IMR-90 (cell line): Measurements from ENCODE around the gene ESRRG. TPM values are rescaled to one million over a fixed set of nuclear protein-coding genes. Genes with fewer than 3 reads are reported as not detected.

Experiments
- ATAC-seq: fragments of 200-7000 bp; cut with Tn5 transposase; 2 replicates; pipeline ENCODE4 v1.9.1; 2020; ENCODE audit warnings: low read depth, mild to moderate bottlenecking, moderate library complexity
- BruUV-seq: library from RNA; stranded (reverse); fragments of 400-500 nt; replicated peaks from 2 replicates; lab custom pipeline; 2021; lab: Mats Ljungman, UMichigan
- CTCF ChIA-PET: fragments of 300-600 bp; formaldehyde crosslinking; extraction: SDS; loops from one replicate; lab custom pipeline; 2021; ENCODE audit warnings: antibody characterized with exemption; lab: Yijun Ruan, JAX
- POLR2A ChIA-PET: fragments of 300-600 bp; sonication (Branson Sonifier 250); formaldehyde crosslinking; loops from one replicate; lab custom pipeline; 2022; ENCODE audit warnings: antibody characterized with exemption; ENCODE audit not compliant: unreplicated experiment; lab: Charles Lee
- DNase-seq: peaks from one replicate; pipeline ENCODE4 v3.0.0; 2013
- H2AFZ ChIP-seq: replicated peaks from 2 replicates; pipeline ENCODE3; 2013; ENCODE audit warnings: low read length, mild to moderate bottlenecking; ENCODE audit not compliant: poor library complexity
- H2AK5ac ChIP-seq: 2 replicates; pipeline ENCODE4 v1.6.1; 2013; ENCODE audit warnings: low read depth, low read length, inconsistent platforms
- H2AK9ac ChIP-seq: replicated peaks from 2 replicates; pipeline ENCODE3; 2013; ENCODE audit warnings: mild to moderate bottlenecking, low read depth, low read length, moderate library complexity; ENCODE audit not compliant: poor library complexity
- H2BK120ac ChIP-seq: 2 replicates; pipeline ENCODE4 v1.6.1; 2013; ENCODE audit warnings: low read depth, low read length, inconsistent platforms
- H2BK15ac ChIP-seq: 3 replicates; pipeline ENCODE4 v1.6.1; 2013; ENCODE audit warnings: low read depth, low read length, inconsistent platforms
- H2BK20ac ChIP-seq: 2 replicates; pipeline ENCODE4 v1.6.1; 2013; ENCODE audit warnings: low read depth, mild to moderate bottlenecking, inconsistent platforms, low read length, moderate library complexity
- H2BK5ac ChIP-seq: 2 replicates; pipeline ENCODE4 v1.6.1; 2013; ENCODE audit warnings: mild to moderate bottlenecking, low read depth, low read length, inconsistent platforms; ENCODE audit not compliant: poor library complexity, severe bottlenecking
- H3K14ac ChIP-seq: replicated peaks from 2 replicates; pipeline ENCODE4 v1.6.1; 2013; ENCODE audit warnings: low read depth, low read length, inconsistent platforms
- H3K18ac ChIP-seq: 2 replicates; pipeline ENCODE4 v1.6.1; 2013; ENCODE audit warnings: low read depth, low read length, control low read depth
- H3K23ac ChIP-seq: 2 replicates; pipeline ENCODE4 v1.6.1; 2013; ENCODE audit warnings: low read depth, low read length, inconsistent platforms
- H3K27ac ChIP-seq: 2 replicates; pipeline ENCODE4 v1.5.1; 2013; ENCODE audit warnings: mild to moderate bottlenecking, control low read depth, low read length; ENCODE audit not compliant: insufficient read depth
- H3K27me3 ChIP-seq: 2 replicates; pipeline ENCODE4 v1.6.1; 2013; ENCODE audit warnings: low read length; ENCODE audit not compliant: control insufficient read depth, insufficient read depth
- H3K36me3 ChIP-seq: 2 replicates; pipeline ENCODE4 v1.6.1; 2013; ENCODE audit warnings: low read length, mixed read lengths; ENCODE audit not compliant: control insufficient read depth, insufficient read depth
- H3K4ac ChIP-seq: 2 replicates; pipeline ENCODE4 v1.6.1; 2013; ENCODE audit warnings: low read depth, low read length, inconsistent platforms
- H3K4me1 ChIP-seq: 2 replicates; pipeline ENCODE4 v1.6.1; 2013; ENCODE audit warnings: low read length, mixed read lengths; ENCODE audit not compliant: control insufficient read depth, insufficient read depth
- H3K4me2 ChIP-seq: 2 replicates; pipeline ENCODE4 v1.6.1; 2013; ENCODE audit warnings: low read depth, mild to moderate bottlenecking, control low read depth, low read length, moderate library complexity
- H3K4me3 ChIP-seq: 2 replicates; pipeline ENCODE4 v1.5.1; 2013; ENCODE audit warnings: low read depth, mild to moderate bottlenecking, control low read depth, low read length, moderate library complexity; ENCODE audit not compliant: insufficient read depth
- H3K56ac ChIP-seq: 2 replicates; pipeline ENCODE4 v1.6.1; 2013; ENCODE audit warnings: low read length, inconsistent platforms; ENCODE audit not compliant: insufficient read depth; ENCODE audit errors: extremely low read depth
- H3K79me1 ChIP-seq, 2 experiments: 2 replicates each; pipeline ENCODE4 v1.6.1; 2013; ENCODE audit warnings: low read length in 2 of 2, inconsistent platforms in 1 of 2, low read depth in 1 of 2
- H3K9ac ChIP-seq: 2 replicates; pipeline ENCODE4 v1.6.1; 2013; ENCODE audit warnings: low read depth, low read length, control low read depth
- H3K9me1 ChIP-seq: 2 replicates; pipeline ENCODE4 v1.6.1; 2013; ENCODE audit warnings: low read length, inconsistent platforms; ENCODE audit not compliant: insufficient read depth
- H3K9me3 ChIP-seq: 2 replicates; pipeline ENCODE4 v1.6.1; 2013; ENCODE audit warnings: low read length; ENCODE audit not compliant: control insufficient read depth, insufficient read depth
- H4K20me1 ChIP-seq: 2 replicates; pipeline ENCODE4 v1.6.1; 2013; ENCODE audit warnings: low read length, inconsistent platforms; ENCODE audit not compliant: insufficient read depth
- H4K5ac ChIP-seq: 2 replicates; pipeline ENCODE4 v1.6.1; 2013; ENCODE audit warnings: mild to moderate bottlenecking, low read depth, low read length, control low read depth
- H4K8ac ChIP-seq, 2 experiments: 2 replicates each; pipeline ENCODE4 v1.6.1; 2013; ENCODE audit warnings: low read depth in 2 of 2, low read length in 2 of 2, control low read depth in 1 of 2, inconsistent platforms in 1 of 2
- H4K91ac ChIP-seq: 2 replicates; pipeline ENCODE4 v1.6.1; 2013; ENCODE audit warnings: low read depth, low read length, inconsistent platforms; ENCODE audit not compliant: insufficient read depth
- BHLHE40 ChIP-seq: fragments of 150-350 bp; IDR thresholded peaks from 2 replicates; pipeline ENCODE4 v1.6.1; 2016; ENCODE audit warnings: mild to moderate bottlenecking, low read depth, low read length
- CEBPB ChIP-seq: IDR thresholded peaks from 2 replicates; pipeline ENCODE4 v1.6.1; 2012; ENCODE audit warnings: low read depth, low read length, improper control_type of control experiment
- CHD1 ChIP-seq: IDR thresholded peaks from 2 replicates; pipeline ENCODE4 v1.6.1; 2012; ENCODE audit warnings: low read depth, low read length, improper control_type of control experiment
- FOS ChIP-seq: fragments of 150-350 bp; IDR thresholded peaks from 2 replicates; pipeline ENCODE4 v1.6.1; 2016; ENCODE audit warnings: low read depth, low read length
- MAFK ChIP-seq: IDR thresholded peaks from 2 replicates; pipeline ENCODE4 v1.6.1; 2012; ENCODE audit warnings: low read depth, low read length, improper control_type of control experiment
- MAZ ChIP-seq: IDR thresholded peaks from 2 replicates; pipeline ENCODE4 v1.6.1; 2012; ENCODE audit warnings: low read depth, mild to moderate bottlenecking, low read length, improper control_type of control experiment, moderate library complexity, borderline replicate concordance
- NFE2L2 ChIP-seq: fragments of 150-350 bp; IDR thresholded peaks from 2 replicates; pipeline ENCODE4 v1.6.1; 2016; ENCODE audit warnings: low read depth, mild to moderate bottlenecking, low read length
- POLR2A ChIP-seq: IDR thresholded peaks from 2 replicates; pipeline ENCODE4 v1.6.1; 2012; ENCODE audit warnings: mild to moderate bottlenecking, low read depth, low read length
- RFX5 ChIP-seq: IDR thresholded peaks from 2 replicates; pipeline ENCODE4 v1.8.0; 2012; ENCODE audit warnings: low read depth, mild to moderate bottlenecking, low read length, moderate library complexity
- SMC3 ChIP-seq: fragments of 150-350 bp; IDR thresholded peaks from 2 replicates; pipeline ENCODE4 v1.6.1; 2016; ENCODE audit warnings: low read depth, mild to moderate bottlenecking, antibody characterized with exemption, low read length, moderate library complexity
- WGBS, 2 experiments: methylation state at CpG; one replicate each; pipeline versions ENCODE4 v1.1.5 to v1.1.7; 2013; ENCODE audit warnings: missing lambda C conversion rate in 2 of 2; ENCODE audit not compliant: insufficient read length in 1 of 2; ENCODE audit errors: extremely low coverage in 2 of 2; 5-methylcytosine and 5-hydroxymethylcytosine counted together
- dilution Hi-C: fragments of 300-500 bp; cut with HindIII; formaldehyde crosslinking; loops from one replicate; pipeline ENCODE4 v1.14.3; 2018; ENCODE audit warnings: low sequenced_read_pairs; ENCODE audit not compliant: unreplicated experiment
- in situ Hi-C: fragments of 300-500 bp; cut with MboI; formaldehyde crosslinking; loops from 3 replicates; pipeline ENCODE4 v1.14.3; 2019; ENCODE audit warnings: low sequenced_read_pairs, inconsistent platforms, mixed read lengths
- intact Hi-C: fragments of 100-400 bp; cut with micrococcal nuclease; formaldehyde crosslinking; loops from 2 replicates; pipeline ENCODE4 v1.10.0; 2022
- polyA plus RNA-seq, 3 experiments: library from polyadenylated mRNA; depleted of rRNA; stranded (reverse); fragments of >200 nt; gene quantifications; 2 replicates each; pipeline ENCODE4 v1.2.3, GENCODE V29; 2012; ENCODE audit warnings: low replicate concordance in 1 of 3
- total RNA-seq: library from RNA; depleted of rRNA; stranded (reverse); fragments of >200 nt; gene quantifications from 2 replicates; pipeline ENCODE4 v1.2.3, GENCODE V29; 2012
- TF ChIP-seq, protein P1 (sequence below): fragments of 150-350 bp; IDR thresholded peaks from 2 replicates; pipeline ENCODE4 v1.6.1; 2017; ENCODE audit warnings: mild to moderate bottlenecking, antibody characterized with exemption, low read length, low read depth

ESRRG gene
- total and polyA plus RNA-seq, 2 of the 4 experiments (the other 2 are of a cell fraction) = 0.17 to 0.54 TPM

- ChIA-PET CTCF (interaction anchor here (0.8 kb wide), 1 partner anchor 9 kb away, joined by 3 read pairs; no protein-coding TSS in a partner anchor), POLR2A (interaction anchor here (0.6 kb wide), 1 partner anchor 838 kb away, joined by 5 read pairs; no protein-coding TSS in a partner anchor)
- no peak overlapping the region for H2BK5ac ChIP-seq
- no peak overlapping the region for H2BK120ac ChIP-seq
- no peak overlapping the region for H4K91ac ChIP-seq
- no peaks in the 10 kb centered on the region for H4K20me1 ChIP-seq
- H3K4me2 ChIP-seq = no peak overlapping the region
- no peak overlapping the region for H2AK5ac ChIP-seq
- peak; percentile 37; the same call in 1 of the 2 replicates for ATAC-seq
- H3K9me3 ChIP-seq = no peaks in the 10 kb centered on the region
- no peak overlapping the region for H2AFZ ChIP-seq
- no peak overlapping the region for H3K4ac ChIP-seq
- H3K14ac ChIP-seq = no peak overlapping the region
- no peaks in the 10 kb centered on the region for H3K4me1 ChIP-seq
- H3K18ac ChIP-seq = no peak overlapping the region
- H3K56ac ChIP-seq = no peak overlapping the region
- TF ChIP-seq RFX5 (no peak), BHLHE40 (no peak), CEBPB (no peak), POLR2A (no peak), CHD1 (no peak), FOS (no peak), MAFK (no peak), NFE2L2 (no peak), SMC3 (no peak), MAZ (no peak)
- TF ChIP-seq, protein P1, sequence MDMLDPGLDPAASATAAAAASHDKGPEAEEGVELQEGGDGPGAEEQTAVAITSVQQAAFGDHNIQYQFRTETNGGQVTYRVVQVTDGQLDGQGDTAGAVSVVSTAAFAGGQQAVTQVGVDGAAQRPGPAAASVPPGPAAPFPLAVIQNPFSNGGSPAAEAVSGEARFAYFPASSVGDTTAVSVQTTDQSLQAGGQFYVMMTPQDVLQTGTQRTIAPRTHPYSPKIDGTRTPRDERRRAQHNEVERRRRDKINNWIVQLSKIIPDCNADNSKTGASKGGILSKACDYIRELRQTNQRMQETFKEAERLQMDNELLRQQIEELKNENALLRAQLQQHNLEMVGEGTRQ = no peak
- H4K5ac ChIP-seq = no peak overlapping the region
- no peak overlapping the region for H3K9ac ChIP-seq
- no peak overlapping the region for H3K23ac ChIP-seq
- no peak overlapping the region for H2BK20ac ChIP-seq
- no peak overlapping the region for H4K8ac ChIP-seq
- no peak overlapping the region for H2AK9ac ChIP-seq
- H3K36me3 ChIP-seq = no peaks in the 10 kb centered on the region
- H3K27ac ChIP-seq = no peak overlapping the region
- in situ Hi-C loops (no loop called here), intact Hi-C loops (no loop called here), dilution Hi-C loops (no loop called here)
- DNase-seq = peak; percentile 11
- WGBS, 2 experiments = no CpG with 5 or more reads among the region's 1 CpG
- BruUV-seq = no TSS peak
- H3K4me3 ChIP-seq = no peak overlapping the region
- no peak overlapping the region for H2BK15ac ChIP-seq
- no peaks in the 10 kb centered on the region for H3K27me3 ChIP-seq
- H3K9me1 ChIP-seq = no peaks in the 10 kb centered on the region
- H3K79me1 ChIP-seq = no peaks in the 10 kb centered on the region
Measured at GRCh38 chr1:216643176-216643575, 80.1 kb downstream of the ESRRG start.
